GM21515 (cell line): ENCODE data around the gene ANXA8L1.
"Not testable (repeated sequence)": the region's sequence is repeated elsewhere in the genome, so short reads cannot be mapped to it uniquely, and the experiment has no call there.

Source experiments
- ATAC-seq: cut with Tn5 transposase; IDR thresholded peaks from one replicate; pipeline ENCODE4 v1.9.1; 2021; ENCODE audit not compliant: unreplicated experiment

ANXA8L1 gene

DNA sequence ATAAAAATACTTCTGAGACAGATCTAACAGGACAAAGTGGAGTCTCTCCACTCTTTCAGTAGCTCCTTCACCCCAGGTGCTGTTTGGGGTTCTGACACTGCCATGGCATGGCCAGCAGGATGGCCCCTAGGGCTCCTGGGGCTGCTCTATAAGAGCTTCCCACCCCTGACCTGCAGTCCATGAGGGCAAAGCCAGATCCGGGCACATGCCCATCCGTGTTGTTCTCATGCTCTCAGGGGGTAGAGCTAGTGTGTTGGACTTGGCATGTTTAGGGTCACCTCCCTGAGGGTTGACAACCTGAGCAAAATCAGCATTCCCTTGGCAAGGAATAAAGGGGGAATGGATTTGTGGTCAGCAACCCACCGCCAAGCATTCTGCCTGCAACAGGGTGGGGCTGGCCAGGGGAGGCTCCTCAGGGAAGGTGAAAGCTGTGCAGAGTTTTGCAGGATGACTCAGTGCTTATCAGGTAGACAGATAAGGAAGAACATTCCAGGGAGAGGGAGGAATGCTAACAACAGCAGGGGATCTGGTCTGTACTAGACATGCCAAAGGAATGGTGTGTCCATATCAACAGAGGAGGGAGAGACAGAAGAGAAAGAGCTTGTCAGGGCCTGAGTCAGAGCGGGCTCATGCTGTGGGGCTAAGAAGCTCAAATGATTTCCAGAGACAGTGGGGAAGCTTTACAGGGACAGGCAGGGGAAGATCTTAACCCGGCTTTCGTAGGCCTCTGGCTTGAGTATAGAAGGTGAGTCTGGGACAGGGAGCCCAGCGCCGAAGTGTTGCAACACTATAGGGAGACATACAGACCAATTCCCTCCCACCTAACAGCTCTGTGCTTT is 21.1 kb downstream of the ANXA8L1 start:
- not testable (repeated sequence) for ATAC-seq

DNA sequence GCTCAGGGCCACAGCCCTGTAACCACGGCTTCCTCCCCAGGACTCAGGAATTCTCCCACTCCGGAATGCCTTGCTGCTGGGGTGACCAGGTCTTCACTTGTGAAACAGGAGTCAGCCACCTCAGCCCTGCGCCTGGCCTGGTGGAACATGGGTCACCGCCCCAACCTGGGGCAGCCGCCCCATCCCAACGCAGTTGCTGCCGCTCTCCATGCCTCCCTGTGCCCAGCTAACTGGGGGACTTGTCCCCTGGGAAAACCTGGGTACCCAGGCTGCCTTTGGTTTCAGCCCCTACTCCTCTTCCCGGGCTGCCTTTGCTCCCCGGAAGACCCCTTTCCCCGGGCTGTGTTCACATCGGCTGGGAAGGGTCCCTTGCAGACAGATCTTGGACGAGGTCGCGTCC is 22.2 kb downstream of the ANXA8L1 start:
- ATAC-seq = not testable (repeated sequence)

DNA sequence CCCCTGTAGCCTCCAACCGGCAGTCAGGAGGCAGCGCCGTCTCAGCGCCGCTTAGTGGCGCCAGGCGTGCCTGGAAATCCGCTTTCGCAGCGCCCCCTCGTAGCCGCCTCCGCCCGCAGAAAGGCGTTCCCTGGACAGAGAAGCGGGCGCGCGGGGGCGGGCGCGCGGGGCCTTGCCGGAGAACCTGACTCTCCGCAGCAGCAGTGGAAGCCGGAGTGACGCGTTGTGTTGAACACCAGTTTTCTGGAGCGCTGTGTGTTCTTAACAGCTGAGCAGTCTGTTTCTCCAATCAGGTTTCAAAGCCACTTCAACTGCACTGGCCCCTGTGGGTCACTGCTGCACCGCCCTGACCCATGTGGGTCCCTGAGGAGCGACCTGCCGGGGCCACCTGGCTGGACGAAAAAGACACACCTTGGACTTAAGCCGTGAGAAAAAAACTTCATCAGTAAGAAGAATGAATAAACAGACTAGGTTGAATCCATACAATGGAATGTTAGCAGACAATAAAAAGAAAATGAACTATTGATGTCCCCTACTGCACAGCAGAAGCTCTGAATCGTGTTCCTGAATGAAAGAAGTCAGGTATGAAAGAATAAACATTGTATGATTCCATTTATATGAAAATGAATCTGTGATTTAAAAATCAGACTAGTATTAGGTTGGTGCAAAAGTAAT is 22.8 kb downstream of the ANXA8L1 start:
- ATAC-seq = not testable (repeated sequence)

DNA sequence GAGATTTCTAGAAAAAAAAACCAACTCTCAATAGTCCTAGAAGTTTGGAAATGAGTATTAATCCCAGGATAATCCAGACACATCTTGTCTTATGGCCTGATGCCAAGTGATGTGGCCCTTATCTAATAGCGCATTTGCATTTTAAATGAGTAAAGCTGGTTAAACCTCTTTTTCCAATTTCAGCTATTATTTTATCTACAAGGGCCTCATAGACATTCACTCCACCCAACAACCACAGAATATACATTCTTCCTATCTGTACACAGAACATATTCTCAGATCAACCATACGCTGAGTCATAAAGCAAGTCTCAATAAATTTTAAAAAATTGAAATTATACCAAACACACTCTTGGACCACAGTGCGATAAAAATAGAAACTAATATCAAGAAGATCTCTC is 34.0 kb downstream of the ANXA8L1 start:
- not testable (repeated sequence) for ATAC-seq

DNA sequence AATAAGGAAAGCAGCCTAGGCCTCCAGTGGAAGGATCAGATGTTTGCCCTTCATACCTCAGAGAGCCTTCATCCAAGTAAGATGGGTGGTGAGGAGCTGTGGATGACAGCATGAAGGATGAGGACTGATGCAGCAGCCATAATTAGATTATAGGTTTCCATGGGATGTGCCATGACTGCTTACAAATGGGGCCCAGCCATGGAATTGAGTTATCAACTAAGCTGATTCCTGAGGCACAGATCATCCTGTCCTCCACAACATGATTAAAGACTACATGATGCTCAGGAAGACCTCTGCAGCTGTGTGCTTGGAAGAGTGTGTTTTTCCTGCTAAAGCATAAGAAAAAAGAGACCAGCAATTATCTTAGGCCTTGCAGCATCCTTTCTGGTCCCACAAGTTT is 35.5 kb downstream of the ANXA8L1 start:
- ATAC-seq = not testable (repeated sequence)

DNA sequence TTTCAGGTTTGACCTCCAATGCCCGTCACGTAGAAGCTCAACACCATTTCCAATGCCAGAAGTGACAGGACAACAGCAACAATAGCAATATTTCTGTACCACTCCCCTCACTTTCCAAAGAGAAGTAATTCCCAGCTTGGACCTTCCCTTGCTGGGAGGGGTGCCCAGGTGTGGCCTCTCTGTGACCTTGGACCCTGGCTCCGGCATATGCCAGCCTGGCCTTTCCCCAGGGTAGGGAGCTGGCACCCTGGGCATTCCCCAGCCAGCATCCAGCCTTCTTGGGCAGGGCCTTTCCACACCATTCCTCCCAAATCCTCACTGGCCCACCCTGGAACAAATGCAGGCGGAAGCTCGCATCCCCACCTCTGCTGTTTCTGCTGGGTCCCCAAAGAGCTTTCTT is 37.1 kb downstream of the ANXA8L1 start:
- not testable (repeated sequence) for ATAC-seq

DNA sequence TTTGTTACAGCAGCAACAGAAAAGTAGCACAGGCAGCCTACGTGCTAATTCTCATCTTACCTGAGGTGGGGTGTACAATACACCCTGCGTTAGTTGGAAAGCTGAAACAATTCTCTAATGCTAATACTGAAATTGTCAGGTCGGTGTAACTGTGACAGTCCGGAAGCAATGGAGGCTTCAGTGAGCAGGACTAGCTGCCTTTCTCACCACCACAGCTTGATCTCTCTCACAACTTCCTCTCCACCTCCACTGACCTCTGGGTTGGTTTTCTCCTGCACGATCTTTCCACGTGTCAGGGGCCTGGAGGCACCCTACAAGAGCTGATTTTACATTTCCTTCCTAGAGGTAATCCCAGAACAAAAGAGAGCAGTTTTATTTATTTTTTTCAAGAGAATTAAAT is 39.7 kb downstream of the ANXA8L1 start:
- not testable (repeated sequence) for ATAC-seq

DNA sequence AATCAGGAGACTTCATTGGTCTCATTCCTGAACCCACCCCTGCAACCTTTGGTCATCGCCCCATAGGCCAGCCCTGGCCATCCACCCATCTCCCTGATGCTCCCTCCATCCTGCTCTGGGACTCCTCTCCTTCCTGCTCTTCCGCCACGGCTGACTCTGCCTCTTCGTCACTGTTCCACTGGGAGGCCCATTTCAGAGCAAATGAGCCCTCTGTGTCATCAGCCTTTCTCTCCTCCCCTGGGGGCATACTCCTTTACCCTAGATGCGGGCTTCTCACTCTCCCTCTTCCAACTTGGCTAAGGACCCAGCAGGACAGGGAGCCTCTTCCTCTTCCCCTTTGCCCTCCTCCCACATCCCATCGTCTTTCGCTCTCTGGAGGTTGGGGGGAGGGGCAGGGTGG is 42.7 kb downstream of the ANXA8L1 start:
- ATAC-seq = not testable (repeated sequence)

DNA sequence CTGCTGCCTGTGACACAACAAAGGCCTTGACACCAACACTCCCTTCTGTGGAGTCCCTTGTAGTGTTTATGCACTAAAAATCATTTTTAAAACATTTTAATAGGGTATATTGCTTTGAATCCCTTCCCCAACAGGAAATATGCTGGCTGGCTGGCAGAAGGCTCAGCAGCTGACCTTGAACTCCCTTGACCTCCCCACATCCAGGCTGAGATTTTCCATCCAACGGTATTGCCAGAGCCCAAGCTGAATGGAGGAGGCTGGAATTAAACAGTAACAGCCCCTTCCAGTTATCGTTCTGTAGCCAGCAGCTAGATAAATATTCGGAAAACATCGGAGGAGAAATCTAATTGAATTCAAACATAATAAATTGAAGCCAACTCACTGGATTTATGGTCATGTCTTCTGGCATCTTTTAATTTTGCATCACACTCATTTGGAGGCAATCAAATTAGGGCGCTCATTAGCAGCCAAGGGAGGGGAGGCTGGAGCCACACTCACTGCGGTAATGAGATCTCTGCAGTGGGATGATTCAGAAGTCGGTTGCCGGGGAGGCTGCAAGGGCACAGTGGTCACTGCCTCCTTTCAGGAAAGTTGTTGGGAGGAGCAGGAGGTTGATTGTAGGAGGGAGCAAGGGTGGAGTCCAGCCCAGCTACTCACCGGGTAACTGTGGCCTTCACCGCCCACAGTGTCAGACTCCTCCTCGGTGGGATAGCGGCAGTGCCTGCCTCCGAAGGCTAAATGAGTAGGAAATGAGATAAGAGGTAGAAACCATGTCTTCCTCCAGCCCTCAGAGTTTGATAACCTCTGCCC is 44.2 kb downstream of the ANXA8L1 start:
- not testable (repeated sequence) for ATAC-seq

DNA sequence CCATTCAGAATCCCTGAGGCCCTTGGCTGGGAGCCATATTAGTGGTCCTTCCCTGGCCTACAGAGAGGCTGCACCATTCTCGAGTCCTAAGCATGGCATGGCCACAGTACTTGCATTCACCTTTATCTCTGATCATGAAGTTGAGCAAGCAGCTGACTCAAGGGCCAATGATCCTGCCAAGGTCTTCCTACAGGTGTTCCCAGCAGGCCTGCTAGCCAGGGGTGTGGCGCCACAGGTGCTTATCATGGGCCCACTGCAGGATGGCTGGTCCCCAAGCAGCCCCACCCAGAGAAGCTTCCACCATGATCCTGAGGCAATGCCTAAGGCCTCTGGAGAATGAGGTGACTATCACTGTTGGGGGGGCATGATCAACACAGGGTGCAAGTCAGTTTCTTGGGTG is 48.0 kb downstream of the ANXA8L1 start:
- ATAC-seq = not testable (repeated sequence)

DNA sequence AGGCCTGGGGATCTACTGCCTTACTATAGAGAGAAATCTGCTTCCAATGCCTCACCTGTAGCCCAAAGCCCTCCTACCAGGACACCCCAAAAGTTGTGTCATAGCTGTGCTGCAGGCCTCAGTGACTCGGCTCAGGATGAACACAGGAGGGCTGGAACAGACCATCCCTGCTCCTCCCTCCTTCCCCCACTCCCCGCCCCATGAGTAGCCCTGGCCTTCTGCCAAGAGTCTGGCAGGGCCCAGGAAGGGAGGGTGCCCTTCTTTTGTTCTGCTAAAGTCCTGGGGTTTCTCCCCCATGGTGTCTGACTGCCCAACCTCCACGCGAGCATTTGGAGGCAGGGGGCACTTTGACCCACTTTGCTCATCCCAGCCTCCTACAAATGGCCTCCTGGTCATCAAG is 65.4 kb downstream of the ANXA8L1 start:
- not testable (repeated sequence) for ATAC-seq
